HG03469 (cell line): Measurements from ENCODE around the gene INAFM1.

Source experiments
- ATAC-seq: cut with Tn5 transposase; IDR thresholded peaks from one replicate; pipeline ENCODE4 v1.9.1; 2021; ENCODE audit warnings: mild to moderate bottlenecking, moderate library complexity, moderate number of reproducible peaks; ENCODE audit not compliant: unreplicated experiment

The INAFM1 gene

GRCh38 chr19:47274071-47274890 lies at the start of gene INAFM1:
Gene INAFM1, plus strand, starts transcription at chr19:47274885. Its CDS starts 35 bp downstream, at chr19:47274920.
- no peak for ATAC-seq

- ATAC-seq = no peak
Observed at GRCh38 chr19:47225746-47226425, 48.8 kb upstream of the INAFM1 start.

DNA sequence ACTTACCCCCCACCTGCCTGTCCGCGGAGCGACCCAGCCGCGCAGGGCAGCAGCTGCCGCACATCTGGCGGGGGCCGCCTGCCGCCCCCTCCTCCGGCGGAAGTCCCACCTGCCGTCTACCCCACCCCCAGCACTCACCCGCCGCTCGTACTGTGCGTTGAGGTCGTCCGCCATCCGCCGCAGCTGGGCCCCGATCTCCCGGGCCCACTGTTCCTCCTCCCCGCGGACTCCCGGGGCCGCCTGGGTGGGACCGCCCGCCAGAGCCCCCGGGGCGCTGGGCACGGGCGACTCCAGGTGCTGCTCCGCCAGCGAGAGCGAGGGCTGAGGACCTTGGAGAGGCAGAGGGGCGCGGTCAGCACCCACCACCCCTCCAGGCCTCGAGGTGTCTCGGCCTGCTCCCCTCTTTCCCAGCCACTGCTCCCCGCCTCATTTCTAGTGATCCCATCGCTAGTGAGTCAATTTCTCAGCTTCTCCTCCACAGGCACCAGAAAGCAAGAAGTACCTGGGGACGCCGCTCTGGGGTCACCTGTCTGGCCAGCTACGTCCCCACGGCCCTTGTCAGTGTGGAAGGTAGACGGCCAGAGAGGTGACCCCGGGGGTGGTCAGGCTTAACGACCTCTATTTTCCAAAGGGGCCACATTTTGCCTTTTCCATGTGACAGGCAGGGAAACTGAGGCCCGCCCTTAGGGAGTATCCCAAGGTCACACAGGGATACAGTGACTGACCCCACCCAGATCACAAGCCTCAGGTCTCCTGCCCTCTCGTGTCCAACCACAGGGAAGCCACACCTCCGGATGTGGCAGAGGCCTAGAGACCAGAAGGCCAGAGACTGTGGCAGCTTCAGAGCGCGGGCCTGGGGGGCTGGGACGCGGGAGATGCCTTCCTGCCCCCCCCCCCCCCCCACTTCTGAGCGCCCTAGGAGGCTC lies 48.0 kb upstream of the INAFM1 start:
- no peak for ATAC-seq

DNA sequence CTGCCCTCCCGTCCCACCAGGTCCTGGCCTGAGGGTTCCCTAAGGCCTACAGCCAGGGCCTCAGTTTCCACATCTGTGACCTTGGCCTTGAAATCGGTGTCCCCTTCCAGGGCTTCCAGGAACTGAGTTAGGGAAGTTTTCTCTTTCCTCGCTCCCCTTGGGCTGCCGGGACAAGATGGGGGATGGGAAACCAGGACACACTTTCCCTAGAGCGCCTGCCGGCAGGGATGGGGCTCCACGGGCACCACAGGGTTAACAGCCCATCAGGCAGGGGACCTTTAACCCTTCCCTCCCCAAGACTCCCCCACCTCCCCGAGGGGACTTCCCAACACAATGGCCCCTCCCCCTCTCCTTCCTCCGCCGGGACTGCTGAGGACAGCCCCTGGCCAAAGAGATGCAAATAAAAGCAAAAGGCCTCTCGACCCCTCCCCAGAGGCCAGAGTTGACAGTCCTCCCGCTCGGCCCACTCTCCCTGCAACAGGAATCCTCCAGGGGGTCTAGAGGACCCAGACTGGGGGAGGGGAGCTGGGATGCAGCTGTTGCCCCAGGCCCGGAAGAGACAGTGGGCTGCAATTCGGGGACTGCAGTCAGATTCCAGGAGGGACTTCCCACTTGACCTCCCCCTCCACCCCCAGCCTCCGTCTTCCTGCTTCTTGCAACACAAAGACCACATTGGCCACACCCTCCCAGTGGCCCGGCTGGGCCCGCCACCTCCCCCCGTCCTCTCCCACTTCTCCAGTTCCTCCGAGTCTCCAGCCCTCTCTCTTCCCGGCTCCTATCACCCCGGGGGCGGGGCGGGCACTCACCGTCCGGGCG lies 47.1 kb upstream of the INAFM1 start:
- no peak for ATAC-seq

DNA sequence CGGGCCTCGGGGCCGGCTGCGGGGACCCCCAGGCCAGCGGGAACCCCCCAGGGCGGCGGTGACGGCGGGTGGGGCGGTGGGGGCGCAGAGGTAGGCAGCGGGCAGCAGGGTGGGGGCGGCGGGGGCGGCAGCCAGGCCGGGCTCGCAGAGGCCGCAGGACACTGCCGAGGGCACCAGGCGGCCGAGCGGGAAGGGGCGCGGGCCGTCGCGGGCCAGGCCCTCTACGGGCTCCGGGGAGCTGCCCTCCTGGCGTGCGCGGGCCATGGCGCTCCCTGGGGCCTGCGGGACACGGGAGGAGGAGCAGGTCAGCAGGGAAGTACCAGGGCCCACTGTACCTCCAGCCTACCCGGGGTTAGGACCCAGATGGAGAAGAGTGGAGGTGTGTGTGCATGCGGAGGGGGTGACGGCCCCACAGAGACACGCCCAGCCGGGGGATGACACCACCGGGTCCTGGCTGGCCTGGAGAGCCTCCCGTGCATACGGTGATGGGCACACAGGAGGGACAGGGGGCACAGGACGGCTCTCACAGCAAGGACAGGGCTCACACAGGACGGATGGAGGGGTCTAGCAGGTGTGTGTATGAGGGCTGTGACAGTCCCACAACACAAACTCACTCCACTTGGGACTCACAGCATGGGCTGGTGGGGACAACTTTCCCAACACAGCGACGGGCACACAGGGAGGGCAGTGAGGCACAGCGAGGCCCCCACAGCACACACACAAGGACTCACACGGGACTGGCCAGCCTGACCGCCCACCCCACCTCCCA lies 46.3 kb upstream of the INAFM1 start:
- ATAC-seq = no peak

DNA sequence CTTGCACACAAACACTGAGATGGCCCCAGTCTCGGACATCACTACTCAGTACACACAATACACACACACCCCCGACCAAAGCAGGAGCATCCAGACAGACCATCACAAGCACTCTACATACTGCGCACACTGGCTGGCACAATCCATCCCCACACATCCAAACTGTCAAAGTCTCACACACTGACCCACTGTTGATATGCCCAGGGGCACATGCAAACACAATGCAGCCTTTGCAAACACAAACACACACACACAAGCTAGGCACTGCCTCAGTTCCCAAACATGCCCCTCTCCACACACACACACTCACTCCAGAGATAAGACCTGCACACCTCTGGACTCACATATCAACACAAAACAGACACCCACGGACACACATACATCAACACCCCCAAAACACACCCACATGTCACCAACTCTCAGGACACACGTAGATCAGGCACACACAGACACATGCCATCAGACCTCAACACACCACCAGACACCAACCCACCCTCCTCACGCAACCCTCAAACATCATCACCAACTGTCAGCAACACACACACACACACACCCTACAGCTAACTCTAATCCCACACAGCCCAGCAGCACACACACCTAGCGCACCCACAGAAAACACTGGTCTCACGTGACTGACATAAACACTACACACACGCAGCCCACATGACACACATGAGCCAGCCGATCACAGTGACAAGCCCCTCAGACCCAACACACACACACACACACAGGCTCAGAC lies 45.6 kb upstream of the INAFM1 start:
- no peak for ATAC-seq

- ATAC-seq = no peak
Observed at GRCh38 chr19:47229676-47230053, 45.0 kb upstream of the INAFM1 start.

DNA sequence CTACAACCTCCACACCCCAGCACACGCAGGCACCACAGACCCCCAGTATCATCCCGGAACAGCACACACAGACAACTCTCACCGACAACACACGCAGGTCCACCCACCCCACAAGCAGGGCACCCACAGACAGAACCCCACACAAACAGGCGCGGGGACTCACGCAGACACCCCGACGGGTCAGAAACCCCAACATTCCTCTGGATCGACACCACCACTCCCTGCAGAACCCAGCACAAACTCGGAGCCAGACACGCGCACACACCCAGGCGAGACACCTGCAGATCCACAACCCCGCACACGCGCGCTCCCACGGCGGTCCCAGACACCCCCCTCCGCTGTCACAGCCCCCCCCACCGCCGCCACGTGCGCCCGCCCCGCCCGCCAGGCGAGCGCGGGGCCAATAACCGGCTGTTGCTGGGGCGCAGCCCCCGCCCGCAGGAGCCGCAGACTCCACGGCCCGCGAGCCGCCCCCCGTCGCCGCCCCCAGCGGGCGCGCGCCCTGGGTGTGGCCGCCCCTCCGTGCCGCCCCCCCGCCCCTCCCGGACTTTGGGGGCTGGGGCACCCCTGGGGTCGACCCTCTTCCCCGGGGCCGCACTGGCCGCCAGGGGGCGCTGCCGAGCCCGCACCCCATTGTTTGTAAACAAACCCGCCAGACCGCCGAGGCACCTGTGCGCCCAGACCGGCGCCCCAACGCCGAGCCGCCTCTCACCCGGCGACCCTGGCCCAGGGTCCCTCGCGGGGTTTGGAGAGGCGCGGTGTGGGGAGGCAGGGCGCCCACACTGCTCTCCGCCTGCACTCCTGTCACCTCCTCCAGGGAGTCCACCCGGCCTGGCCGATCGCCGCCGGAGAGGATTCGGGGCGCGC lies 44.4 kb upstream of the INAFM1 start:
- ATAC-seq = no peak

GRCh38 chr19:47230921-47231214 lies 43.8 kb upstream of the INAFM1 start, which contains the start of gene BBC3:
Gene BBC3, minus strand, starts transcription at chr19:47231199. Its CDS starts 2,768 bp downstream, at chr19:47228431.
- ATAC-seq = no peak

- ATAC-seq = no peak
Observed at GRCh38 chr19:47231215-47232054, 43.2 kb upstream of the INAFM1 start.

GRCh38 chr19:47232422-47233211 lies 42.1 kb upstream of the INAFM1 start:
- no peak for ATAC-seq

DNA sequence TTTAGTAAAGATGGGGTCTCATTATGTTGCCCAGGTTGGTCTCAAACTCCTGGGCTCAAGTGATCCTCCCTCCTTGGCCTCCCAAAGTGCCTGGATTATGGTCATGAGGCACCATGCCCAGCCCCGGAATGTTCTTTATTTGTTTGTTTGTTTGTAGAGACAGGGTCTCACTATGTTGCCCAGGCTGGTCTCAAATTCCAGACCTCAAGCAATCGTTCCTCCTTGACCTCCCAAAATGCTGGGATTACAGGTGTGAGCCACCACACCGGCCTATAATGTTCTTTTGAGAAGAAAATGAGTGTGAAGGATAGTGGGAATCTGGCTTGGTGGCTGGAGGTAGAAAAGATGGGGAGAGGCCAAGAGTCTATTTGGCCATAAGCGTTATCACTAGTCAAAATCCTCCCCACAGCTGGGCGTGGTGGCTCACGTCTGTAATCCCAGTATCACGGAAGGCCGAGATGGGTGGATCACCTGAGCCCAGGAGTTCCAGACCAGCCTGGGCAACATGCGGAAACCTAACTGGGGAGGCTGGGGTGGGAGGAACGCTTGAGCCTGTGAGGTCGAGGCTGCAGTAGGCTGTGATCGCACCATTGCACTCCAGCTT lies 38.5 kb upstream of the INAFM1 start:
- no peak for ATAC-seq

DNA sequence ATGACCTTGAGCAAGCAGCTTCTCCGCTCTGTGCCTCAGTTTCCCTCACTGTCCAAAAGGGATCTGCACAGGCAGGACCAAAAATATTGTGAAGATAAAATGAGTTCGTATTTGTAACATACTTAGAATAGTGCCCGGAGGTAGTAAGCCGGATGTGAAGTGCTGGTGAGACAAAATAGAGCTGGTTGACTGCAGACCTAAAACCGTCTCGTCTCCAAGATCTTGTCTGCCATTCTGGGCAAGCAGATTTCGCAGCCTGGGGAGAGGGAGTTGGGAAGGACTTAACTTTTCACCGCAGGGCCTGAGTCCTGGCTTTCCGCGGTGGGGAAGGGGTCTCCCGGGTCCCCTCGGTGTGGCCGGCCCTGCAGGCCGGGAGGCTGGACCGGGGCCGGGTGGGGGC lies 35.5 kb upstream of the INAFM1 start:
- ATAC-seq = no peak

DNA sequence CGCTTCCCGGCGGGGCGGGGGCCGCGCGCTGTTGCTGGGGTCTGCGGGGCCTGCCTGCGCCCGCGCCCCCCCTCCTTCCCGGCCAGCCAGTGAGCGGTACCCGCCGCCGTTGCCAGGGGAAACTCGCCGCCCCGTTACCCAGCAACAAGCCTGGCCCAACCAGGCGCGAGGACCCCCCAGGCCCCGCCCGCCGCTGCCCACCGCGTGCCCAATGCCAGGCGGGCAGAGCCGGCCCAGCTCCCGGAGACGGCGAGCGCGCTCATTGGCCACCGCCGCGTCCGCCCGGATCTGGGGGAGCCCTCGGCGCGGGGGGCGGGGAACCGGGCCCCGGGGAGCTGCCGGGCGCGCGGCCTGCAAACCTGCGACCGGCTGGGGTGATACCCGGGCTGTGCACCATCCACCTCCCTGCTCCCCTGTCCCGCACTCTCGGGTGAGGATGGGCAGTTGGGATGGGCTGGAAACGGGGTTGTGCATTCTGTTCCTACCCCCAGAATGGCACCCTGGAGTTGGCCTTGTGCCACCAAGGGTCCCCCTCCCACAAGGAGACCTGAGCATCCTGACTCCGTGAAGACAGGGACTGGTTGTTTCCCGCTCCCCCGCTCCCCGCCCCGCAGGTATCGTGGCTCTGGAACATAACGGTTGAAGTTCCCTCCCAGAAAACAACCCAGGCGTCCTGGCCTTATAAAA lies 34.9 kb upstream of the INAFM1 start:
- no peak for ATAC-seq

DNA sequence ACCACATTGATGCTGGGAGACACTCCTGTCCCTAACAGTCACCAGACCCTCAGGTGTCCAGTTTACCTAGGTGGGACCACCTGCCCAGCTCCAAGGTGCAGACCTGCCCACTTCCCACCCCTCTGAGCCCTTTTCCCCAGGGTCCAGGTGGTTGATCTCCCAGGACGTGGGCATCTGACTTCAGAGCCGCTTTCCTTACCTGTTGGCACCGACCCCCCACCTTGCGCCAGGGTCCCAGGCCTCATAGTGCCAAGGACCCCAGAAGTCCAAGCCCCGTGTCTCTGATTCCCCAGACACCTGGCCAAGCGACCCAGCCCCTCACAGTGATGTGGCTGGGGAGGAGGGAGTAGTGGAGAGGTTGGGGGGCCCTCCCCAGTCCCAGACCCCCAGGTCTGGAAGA lies 34.1 kb upstream of the INAFM1 start:
- ATAC-seq = no peak
